Measurements from ENCODE around the gene GSTP1.

The GSTP1 gene

DNA sequence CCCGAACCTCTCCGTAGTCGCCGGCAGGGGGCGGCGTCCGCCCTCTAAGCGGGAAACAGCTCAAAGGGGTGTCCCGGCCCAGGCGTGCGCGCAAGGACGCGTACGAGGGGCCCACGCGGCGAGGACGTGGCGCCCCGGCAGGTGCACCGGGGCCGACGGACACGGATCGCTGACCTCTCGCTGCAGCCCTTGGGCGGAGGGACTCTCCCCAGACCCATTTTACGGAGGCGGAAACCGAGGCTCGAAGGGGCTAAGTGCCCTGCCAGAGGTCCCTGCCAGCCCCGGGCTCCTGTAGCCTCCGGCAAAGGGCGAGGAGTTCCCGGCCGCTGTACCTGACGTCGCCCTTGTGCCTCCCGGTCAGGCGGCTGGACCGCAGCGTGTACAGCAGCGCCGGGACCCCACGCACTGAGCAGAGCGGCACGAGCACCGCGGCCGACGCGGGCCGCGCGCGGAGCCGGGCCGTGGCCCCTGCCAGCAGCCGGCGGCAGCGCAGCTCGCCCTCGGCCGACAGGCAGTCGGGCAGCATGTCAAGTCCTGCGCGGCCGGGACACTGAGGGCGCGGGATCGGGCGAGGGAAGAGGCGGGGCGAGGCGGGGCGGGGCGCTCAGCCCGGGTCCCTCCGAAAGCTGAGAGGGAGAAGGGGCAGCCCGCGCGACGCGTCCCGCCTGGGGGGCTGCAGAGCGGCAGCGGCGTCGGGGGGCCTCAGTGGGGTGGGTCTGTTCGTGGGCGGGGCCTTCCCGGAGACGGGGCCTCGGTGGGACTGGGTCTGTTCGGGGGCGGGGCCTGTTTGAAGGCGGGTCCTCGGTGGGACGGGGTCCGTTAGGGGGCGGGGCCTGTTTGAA lies 46.0 kb downstream of the GSTP1 start, which contains the start of gene NUDT8:
Gene NUDT8, minus strand, starts transcription at position 552 of the 842 bp plus-strand sequence. Its CDS starts 26 bp downstream, at position 526.
- Mint-ChIP-seq H3K36me3 (ENCODE audit: low read depth) (peaks cover 5% of the 10 kb centered on the region), H3K27me3 (peaks cover 11% of the 10 kb centered on the region), H3K4me3 (peak within 1 kb of the TSS; percentile 84), H3K9me3 (no peaks in the 10 kb centered on the region), H3K4me1 (ENCODE audit: low read depth) (peaks cover 13% of the 10 kb centered on the region), H3K27ac (peak within 1 kb of the TSS; percentile 92)
- intact Hi-C loops (cut with micrococcal nuclease) = loop anchor here (1.0 kb wide), 1 partner anchor 30 kb away; no protein-coding TSS in a partner anchor

DNA sequence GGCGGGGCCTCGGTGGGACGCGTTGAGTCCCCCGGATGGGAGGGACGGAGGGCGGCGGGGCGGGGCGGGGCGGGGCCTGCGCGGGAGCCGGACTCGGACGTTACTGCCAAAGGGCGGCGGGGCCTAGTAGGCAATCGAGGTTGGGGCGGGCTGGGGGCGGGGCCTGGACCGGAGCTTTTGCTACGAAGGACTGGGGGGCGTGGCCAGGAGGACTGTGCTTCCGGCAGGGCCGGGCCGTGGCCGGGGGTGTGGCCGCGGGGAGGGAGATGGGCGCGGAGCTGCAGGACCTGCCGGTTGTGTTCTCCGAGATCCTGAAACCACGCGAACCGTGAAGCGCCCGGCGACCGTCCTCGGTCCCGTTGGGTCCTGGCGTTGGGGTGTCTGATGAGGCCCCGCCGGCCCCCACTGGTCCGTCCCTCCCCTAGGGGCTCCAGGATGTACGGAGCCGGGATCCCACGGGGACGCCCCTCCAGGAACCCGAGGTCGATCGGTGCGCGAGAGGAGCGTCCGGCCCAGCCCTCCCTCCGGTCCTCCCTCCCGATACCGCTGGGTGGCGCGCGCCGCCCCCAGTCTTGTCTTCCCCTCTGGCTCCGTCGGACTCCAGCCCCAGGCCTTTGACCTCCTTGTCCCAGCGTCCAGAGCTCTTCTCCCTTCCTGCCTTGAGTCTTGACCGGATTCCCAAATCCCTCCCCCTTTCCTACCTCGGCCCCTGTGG lies 46.8 kb downstream of the GSTP1 start:
- Mint-ChIP-seq H3K9me3 (no peaks in the 10 kb centered on the region), H3K4me1 (ENCODE audit: low read depth) (peaks cover 13% of the 10 kb centered on the region), H3K36me3 (ENCODE audit: low read depth) (peaks cover 5% of the 10 kb centered on the region), H3K27me3 (peaks cover 11% of the 10 kb centered on the region), H3K27ac (peak overlapping the region; percentile 92), H3K4me3 (peak overlapping the region; percentile 84)
- intact Hi-C loops (cut with micrococcal nuclease) = no loop called here

DNA sequence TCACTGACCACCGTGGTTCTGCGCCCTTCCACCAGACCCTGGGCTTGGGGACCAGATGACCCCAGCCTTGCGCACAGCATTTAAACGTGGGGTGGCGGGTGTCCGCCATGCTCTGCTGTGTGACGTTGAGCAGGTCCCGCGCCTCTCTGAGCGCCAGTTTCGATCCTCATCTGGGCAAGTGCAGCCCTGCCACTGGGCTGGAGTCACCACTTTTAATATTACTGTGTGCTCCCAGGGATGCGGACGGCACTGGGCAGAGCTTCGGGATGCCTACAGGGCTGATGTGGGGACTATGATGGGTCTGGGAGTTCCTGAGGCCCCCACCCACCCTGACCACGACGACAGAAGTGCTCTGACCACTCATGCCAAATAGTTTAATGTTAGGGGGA lies 47.3 kb downstream of the GSTP1 start:
- H3K36me3 Mint-ChIP-seq (ENCODE audit: low read depth) = peaks cover 5% of the 10 kb centered on the region
- peak overlapping the region; percentile 84 for H3K4me3 Mint-ChIP-seq
- peaks cover 13% of the 10 kb centered on the region for H3K4me1 Mint-ChIP-seq (ENCODE audit: low read depth)
- peak overlapping the region; percentile 92 for H3K27ac Mint-ChIP-seq
- intact Hi-C loops (cut with micrococcal nuclease) = no loop called here
- H3K27me3 Mint-ChIP-seq = peaks cover 11% of the 10 kb centered on the region
- H3K9me3 Mint-ChIP-seq = no peaks in the 10 kb centered on the region

DNA sequence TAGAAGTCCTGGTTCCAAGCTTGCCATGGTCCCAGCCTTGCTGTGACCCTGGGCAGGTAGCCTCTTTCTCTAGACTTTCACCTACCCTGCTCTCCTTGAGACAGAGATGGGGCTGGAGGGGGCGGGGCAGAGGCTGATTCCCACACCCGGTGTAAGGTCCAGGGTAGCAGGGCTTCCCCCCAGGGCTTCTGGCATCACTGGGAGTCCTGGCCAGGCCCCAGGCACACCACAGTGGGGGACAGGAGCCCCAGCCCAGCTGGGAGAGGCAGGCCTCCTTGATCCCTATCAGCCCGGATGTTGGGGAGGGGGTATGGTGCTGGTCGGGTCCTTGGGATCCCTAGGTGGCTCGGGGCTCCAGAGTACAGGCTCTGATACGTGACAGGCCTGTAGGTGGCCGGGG lies 47.8 kb downstream of the GSTP1 start:
- H3K27me3 Mint-ChIP-seq = peaks cover 11% of the 10 kb centered on the region
- intact Hi-C loops (cut with micrococcal nuclease) = no loop called here
- H3K9me3 Mint-ChIP-seq = no peaks in the 10 kb centered on the region
- H3K4me1 Mint-ChIP-seq (ENCODE audit: low read depth) = peaks cover 13% of the 10 kb centered on the region
- peaks cover 5% of the 10 kb centered on the region for H3K36me3 Mint-ChIP-seq (ENCODE audit: low read depth)
- no peak overlapping the region for H3K4me3 Mint-ChIP-seq
- no peak overlapping the region for H3K27ac Mint-ChIP-seq

DNA sequence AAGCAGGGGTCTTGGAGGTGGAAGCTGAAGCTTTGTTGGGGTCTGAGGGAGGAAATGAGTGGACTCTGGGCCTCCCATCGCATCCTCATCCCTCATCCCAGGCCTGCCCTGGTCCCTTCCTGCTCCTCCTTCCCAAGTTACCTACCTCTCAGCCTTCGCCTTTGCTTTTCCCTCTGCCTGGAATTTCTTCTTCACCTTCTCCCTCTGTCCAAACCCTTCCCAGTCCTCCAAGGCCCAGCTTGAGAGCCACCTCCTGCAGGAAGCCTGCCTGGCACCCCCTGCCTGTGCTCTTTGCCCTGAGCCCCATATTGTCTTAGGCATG lies 48.2 kb downstream of the GSTP1 start:
- peaks cover 11% of the 10 kb centered on the region for H3K27me3 Mint-ChIP-seq
- H3K4me3 Mint-ChIP-seq = no peak overlapping the region
- H3K36me3 Mint-ChIP-seq (ENCODE audit: low read depth) = peaks cover 5% of the 10 kb centered on the region
- no peaks in the 10 kb centered on the region for H3K9me3 Mint-ChIP-seq
- peaks cover 15% of the 10 kb centered on the region for H3K4me1 Mint-ChIP-seq (ENCODE audit: low read depth)
- intact Hi-C loops (cut with micrococcal nuclease) = no loop called here
- H3K27ac Mint-ChIP-seq = peak overlapping the region; percentile 2

DNA sequence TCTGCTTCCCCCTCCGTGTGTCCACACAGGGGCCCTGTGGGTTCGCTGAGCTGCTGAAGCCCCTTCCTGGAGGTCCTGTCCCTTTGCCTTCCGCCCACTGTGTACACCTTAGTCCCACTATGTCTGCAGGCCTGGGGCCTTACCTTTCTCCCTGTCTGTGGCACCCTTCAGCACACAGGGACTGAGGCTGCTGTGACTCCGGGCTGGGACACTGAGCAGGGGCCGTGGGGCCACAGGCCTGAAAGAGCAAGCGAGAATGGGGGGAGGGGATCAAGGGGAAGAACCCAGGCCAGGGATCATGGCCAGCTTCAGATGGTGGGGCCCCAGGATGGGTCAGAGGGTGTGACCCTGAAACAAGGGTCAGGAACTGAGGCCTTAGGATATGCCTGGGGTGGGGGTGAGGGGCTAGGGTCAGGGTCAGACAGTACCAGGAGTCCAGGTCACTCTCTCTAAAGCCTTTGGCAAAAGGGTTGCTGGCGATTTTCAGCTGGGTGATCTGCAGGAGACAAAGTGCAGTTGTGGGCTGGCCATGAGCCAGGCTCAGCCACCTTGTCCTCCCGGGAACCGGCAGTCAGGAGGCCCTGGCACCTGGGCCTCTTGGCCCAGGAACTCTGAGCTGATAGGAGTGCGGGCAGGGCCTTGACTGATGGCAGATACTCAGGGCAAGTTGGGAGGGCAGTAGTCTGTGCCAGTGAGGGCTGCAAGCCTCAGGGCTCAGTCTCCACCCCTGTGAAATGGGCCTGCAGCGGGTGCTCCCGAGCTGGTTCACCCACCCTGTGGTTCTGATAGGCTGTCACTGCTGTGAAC lies 48.8 kb downstream of the GSTP1 start:
- H3K4me1 Mint-ChIP-seq (ENCODE audit: low read depth) = peaks cover 20% of the 10 kb centered on the region
- H3K36me3 Mint-ChIP-seq (ENCODE audit: low read depth) = peaks cover 5% of the 10 kb centered on the region
- H3K4me3 Mint-ChIP-seq = no peak overlapping the region
- H3K9me3 Mint-ChIP-seq = no peaks in the 10 kb centered on the region
- peak overlapping the region; percentile 2 for H3K27ac Mint-ChIP-seq
- H3K27me3 Mint-ChIP-seq = peaks cover 11% of the 10 kb centered on the region
- intact Hi-C loops (cut with micrococcal nuclease) = no loop called here

DNA sequence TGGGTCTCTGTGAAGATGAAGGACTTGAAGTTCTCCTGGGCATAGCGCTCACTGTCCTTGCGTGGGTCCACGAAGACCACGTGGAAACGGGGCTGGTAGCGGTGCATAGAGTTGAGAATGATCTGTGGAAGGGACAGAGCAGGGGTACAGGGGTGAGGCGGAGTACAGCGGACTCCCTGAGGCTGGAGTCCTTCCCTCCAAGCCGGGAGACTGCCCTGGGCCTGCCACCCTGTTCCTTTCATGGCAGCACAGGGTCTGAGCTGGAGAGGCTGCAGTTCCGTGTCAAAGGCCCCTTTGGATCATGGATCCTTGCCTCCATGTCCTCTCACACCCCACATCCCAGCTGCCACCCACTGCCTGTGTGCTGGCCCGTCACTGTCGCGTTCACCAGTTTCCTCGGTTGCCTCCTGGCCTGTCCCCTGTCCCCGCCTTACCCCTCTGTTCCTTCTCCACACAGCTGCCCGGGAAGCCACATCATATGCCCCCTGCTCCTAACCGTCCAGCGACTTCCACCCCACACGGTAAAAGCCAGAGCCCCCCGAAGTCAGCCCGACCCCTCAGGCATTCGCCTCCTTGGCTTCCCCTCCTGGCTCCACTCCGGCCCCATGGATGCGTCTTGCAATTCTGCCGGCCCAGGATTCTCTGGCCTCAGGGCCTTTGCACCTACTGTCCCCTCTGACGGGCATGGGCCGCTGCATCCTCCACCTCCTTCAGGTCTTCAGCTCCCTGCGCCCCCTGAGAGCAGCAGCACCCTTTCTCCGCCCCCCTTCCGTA lies 49.6 kb downstream of the GSTP1 start:
- H3K27ac Mint-ChIP-seq = no peak overlapping the region

DNA sequence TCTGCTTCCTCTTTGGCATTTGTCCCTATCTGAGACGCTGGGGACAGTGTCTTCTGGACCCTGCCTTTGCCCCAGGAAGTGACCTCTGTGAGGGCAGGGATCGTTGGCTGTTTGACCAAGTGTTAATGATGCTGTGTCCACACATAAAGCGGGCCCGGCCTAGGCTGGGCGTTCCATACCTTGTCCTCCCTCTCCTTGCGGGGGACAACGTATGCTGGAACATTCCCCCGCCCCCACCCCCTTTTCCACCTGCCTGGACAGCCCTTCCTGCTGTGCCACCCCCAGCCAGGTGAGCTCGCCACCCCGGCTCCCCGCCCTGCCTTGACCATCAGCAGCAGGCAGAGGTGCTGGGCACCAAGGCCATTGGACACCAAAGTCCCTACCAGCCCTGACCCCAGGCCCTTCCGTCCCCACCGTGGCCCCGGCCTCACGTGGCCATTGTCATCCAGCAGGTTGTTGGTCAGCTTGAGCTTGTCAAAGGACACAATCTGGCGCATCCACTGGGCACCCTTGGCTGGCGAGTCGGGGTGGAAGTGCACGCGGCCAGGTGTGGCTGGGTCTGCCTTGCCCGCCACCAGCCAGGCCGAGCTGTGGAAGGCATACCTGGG lies 50.2 kb downstream of the GSTP1 start:
- H3K4me3 Mint-ChIP-seq = no peak overlapping the region
- no peak overlapping the region for H3K27ac Mint-ChIP-seq
- no peaks in the 10 kb centered on the region for H3K9me3 Mint-ChIP-seq
- intact Hi-C loops (cut with micrococcal nuclease) = no loop called here
- H3K4me1 Mint-ChIP-seq (ENCODE audit: low read depth) = peaks cover 18% of the 10 kb centered on the region
- H3K27me3 Mint-ChIP-seq = peaks cover 11% of the 10 kb centered on the region
- no peaks in the 10 kb centered on the region for H3K36me3 Mint-ChIP-seq (ENCODE audit: low read depth)

More for the DNA sequence above, 49.6 kb downstream of the GSTP1 start:
- H3K36me3 Mint-ChIP-seq (ENCODE audit: low read depth) = no peaks in the 10 kb centered on the region
- intact Hi-C loops (cut with micrococcal nuclease) = no loop called here
- H3K4me3 Mint-ChIP-seq = no peak overlapping the region
- H3K27me3 Mint-ChIP-seq = peaks cover 11% of the 10 kb centered on the region
- no peaks in the 10 kb centered on the region for H3K9me3 Mint-ChIP-seq
- peaks cover 18% of the 10 kb centered on the region for H3K4me1 Mint-ChIP-seq (ENCODE audit: low read depth)

DNA sequence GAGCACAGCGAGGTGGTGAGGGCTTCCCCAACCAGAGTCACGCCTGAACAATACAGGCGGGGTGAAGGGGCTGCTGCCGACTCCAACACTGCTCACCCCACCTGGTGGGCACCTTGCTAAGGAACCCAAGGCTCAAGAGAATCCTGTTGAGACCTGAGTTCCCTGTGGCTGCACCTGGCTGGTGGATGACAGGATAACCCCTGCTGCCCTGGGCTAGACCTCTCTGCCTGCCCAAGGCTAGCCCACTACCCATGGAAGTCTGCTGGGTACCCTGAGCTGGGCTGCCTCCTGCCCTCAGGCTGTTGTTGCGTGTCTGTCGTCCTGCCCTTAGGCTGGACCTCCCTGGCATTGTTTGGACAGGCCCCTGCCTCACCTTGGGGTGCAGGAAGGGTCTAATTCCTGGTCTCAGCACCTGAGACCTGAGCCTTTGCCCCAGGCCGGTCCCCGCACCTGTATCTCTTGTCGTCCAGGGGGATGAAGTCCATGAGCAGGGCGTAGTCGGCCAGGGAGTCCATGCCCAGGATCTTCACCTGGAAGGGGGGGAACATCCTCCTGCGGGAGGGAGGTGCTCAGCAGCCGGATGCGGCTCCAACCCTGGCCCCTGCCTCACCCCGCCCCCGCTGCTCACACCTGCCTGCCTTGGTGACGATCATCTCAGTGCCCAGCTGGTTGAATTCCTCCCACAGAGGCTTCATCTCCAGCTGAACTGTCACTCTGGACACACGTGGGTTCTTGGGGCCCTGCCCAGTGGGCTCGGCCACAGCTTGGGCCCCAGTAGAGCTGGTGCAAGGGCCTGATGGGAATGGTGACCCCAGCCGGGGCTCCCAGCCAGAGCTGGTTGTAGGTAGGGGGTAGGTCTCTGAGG lies 51.0 kb downstream of the GSTP1 start:
- H3K4me1 Mint-ChIP-seq (ENCODE audit: low read depth) = peaks cover 18% of the 10 kb centered on the region
- H3K9me3 Mint-ChIP-seq = no peaks in the 10 kb centered on the region
- H3K36me3 Mint-ChIP-seq (ENCODE audit: low read depth) = no peaks in the 10 kb centered on the region
- H3K4me3 Mint-ChIP-seq = no peak overlapping the region
- intact Hi-C loops (cut with micrococcal nuclease) = no loop called here
- H3K27me3 Mint-ChIP-seq = peaks cover 13% of the 10 kb centered on the region
- no peak overlapping the region for H3K27ac Mint-ChIP-seq

DNA sequence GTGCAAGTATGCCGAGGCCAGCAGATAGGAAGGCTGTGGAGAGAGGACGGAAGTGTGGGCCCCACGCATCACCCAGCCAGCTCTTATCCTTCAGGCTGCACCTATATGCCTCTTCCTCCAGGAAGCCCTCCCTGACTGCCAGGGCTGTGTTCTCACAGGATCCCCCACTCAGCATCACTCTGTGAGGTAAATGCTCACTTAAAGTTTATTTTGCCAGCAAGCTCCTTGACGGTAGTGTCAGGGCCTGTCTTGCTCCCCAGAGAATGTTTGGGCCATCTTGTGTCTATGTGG lies 51.6 kb downstream of the GSTP1 start:
- H3K9me3 Mint-ChIP-seq = no peaks in the 10 kb centered on the region
- H3K4me3 Mint-ChIP-seq = no peak overlapping the region
- no peaks in the 10 kb centered on the region for H3K36me3 Mint-ChIP-seq (ENCODE audit: low read depth)
- intact Hi-C loops (cut with micrococcal nuclease) = no loop called here
- H3K27me3 Mint-ChIP-seq = peaks cover 17% of the 10 kb centered on the region
- H3K4me1 Mint-ChIP-seq (ENCODE audit: low read depth) = peaks cover 18% of the 10 kb centered on the region
- no peak overlapping the region for H3K27ac Mint-ChIP-seq
